Panc1 (cell line): ENCODE data around the gene KLHL2. TPM values are rescaled to one million over a fixed set of nuclear protein-coding genes. Genes with fewer than 3 reads are reported as not detected.

Source experiments
- ATAC-seq: fragments of 200-7000 bp; cut with Tn5 transposase; 2 replicates; pipeline ENCODE4 v1.9.1; 2020; ENCODE audit warnings: mild to moderate bottlenecking, moderate library complexity
- BruUV-seq: library from RNA; stranded (reverse); fragments of 400-500 nt; replicated peaks from 2 replicates; lab custom pipeline; 2021; lab: Mats Ljungman, UMichigan
- CTCF ChIA-PET: fragments of 300-600 bp; sonication (Branson Sonifier 250); formaldehyde crosslinking; loops from one replicate; lab custom pipeline; 2022; ENCODE audit warnings: antibody characterized with exemption; lab: Charles Lee
- POLR2A ChIA-PET: fragments of 300-600 bp; sonication (Branson Sonifier 250); formaldehyde crosslinking; loops from one replicate; lab custom pipeline; 2022; ENCODE audit warnings: antibody characterized with exemption; lab: Charles Lee
- DNase-seq: peaks from one replicate; pipeline ENCODE4 v3.0.0-alpha.2; 2010; ENCODE audit warnings: low read depth, low spot score
- H3K27ac ChIP-seq: 2 replicates; pipeline ENCODE4 v1.5.1; 2011; ENCODE audit warnings: mild to moderate bottlenecking, low read length, inconsistent platforms
- H3K27me3 ChIP-seq: fragments of 200-500 bp; sonication (Bioruptor generic); 2 replicates; pipeline ENCODE4 v1.6.0; 2014; ENCODE audit warnings: low read length, inconsistent platforms; ENCODE audit not compliant: control insufficient read depth, insufficient read depth
- H3K36me3 ChIP-seq: fragments of 200-500 bp; sonication (Bioruptor generic); 2 replicates; pipeline ENCODE4 v1.5.1; 2014; ENCODE audit warnings: inconsistent platforms, mild to moderate bottlenecking, low read length, moderate library complexity; ENCODE audit not compliant: control insufficient read depth, insufficient read depth
- H3K4me1 ChIP-seq: 2 replicates; pipeline ENCODE4 v1.5.1; 2011; ENCODE audit warnings: inconsistent platforms, mild to moderate bottlenecking, low read length, moderate library complexity; ENCODE audit not compliant: control insufficient read depth, insufficient read depth
- H3K4me3 ChIP-seq, 2 experiments: 2 replicates each; pipeline ENCODE4 v1.5.1; 2011 to 2012; ENCODE audit warnings: low read depth in 2 of 2, low read length in 2 of 2, mild to moderate bottlenecking in 2 of 2, inconsistent platforms in 1 of 2, moderate library complexity in 1 of 2
- H3K9me3 ChIP-seq: fragments of 200-500 bp; sonication (Bioruptor generic); 2 replicates; pipeline ENCODE4 v1.5.1; 2014; ENCODE audit warnings: low read depth, mild to moderate bottlenecking, inconsistent platforms, low read length, moderate library complexity; ENCODE audit not compliant: control insufficient read depth, insufficient read depth
- POLR2AphosphoS5 ChIP-seq: IDR thresholded peaks from 2 replicates; pipeline ENCODE4 v1.6.1; 2012; ENCODE audit warnings: mild to moderate bottlenecking, low read depth, low read length, moderate library complexity
- SIN3A ChIP-seq: IDR thresholded peaks from 2 replicates; pipeline ENCODE4 v1.6.1; 2012; ENCODE audit warnings: low read depth, mild to moderate bottlenecking, low read length, moderate library complexity, borderline replicate concordance; ENCODE audit not compliant: insufficient read depth
- TCF7L2 ChIP-seq: IDR thresholded peaks from 2 replicates; pipeline ENCODE4 v1.6.1; 2011; ENCODE audit warnings: mild to moderate bottlenecking, low read depth, low read length, inconsistent platforms
- in situ Hi-C: cut with HindIII; loops from 2 replicates; pipeline ENCODE4 v1.10.0; 2016; ENCODE audit warnings: low sequenced_read_pairs, low pct_unique_long_range_greater_than_20kb
- intact Hi-C: fragments of 100-400 bp; cut with micrococcal nuclease; formaldehyde crosslinking; loops from one replicate; pipeline ENCODE4 v1.10.0; 2022; ENCODE audit not compliant: unreplicated experiment
- total RNA-seq: library from RNA; stranded (reverse); gene quantifications from one replicate; pipeline ENCODE4 v1.2.1, GENCODE V29; 2021; ENCODE audit not compliant: unreplicated experiment
- TF ChIP-seq, protein P1 (sequence below), 2 experiments: IDR thresholded peaks; 2 replicates each; pipeline ENCODE4 v1.6.1; 2011 to 2012; ENCODE audit warnings: low read depth in 2 of 2, control low read depth in 1 of 2, low read length in 1 of 2, mild to moderate bottlenecking in 1 of 2, moderate library complexity in 1 of 2; ENCODE audit not compliant: insufficient read depth in 1 of 2
- TF ChIP-seq, protein P2 (sequence below): fragments of 450-650 bp; IDR thresholded peaks from 2 replicates; pipeline ENCODE4 v1.5.1; 2017; ENCODE audit warnings: mild to moderate bottlenecking

Gene KLHL2
- total RNA-seq, 1 experiment from 2014 or later: 17.4 TPM

DNA sequence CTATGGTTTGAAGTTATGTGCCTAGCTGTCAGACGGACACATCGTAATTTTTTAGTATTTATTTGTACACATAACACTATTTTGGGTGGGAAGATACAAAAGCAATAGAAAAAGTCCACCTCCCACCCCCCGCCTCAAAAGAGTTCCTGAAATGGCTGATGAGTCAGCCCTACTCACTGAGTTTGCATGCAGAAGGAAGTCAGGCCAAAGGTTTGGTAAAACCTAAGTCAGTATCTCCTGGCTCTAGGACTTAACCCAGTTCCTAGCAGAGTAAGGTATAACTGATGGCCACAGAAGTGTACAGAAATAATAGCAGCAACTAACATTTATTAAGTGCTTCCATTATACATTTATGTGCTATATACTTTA is 2.9 kb upstream of the KLHL2 start:
- ChIA-PET POLR2A (no interaction called here), CTCF (no interaction called here)
- no peak overlapping the region for H3K27ac ChIP-seq
- no peaks in the 10 kb centered on the region for H3K27me3 ChIP-seq
- in situ Hi-C loops (no loop called here), intact Hi-C loops (no loop called here)
- ATAC-seq (no peak), DNase-seq (no peak)
- H3K4me1 ChIP-seq: peaks cover 9% of the 10 kb centered on the region; the same call in 1 of the 2 replicates
- no peaks in the 10 kb centered on the region for H3K36me3 ChIP-seq
- no peak overlapping the region for H3K4me3 ChIP-seq
- no peaks in the 10 kb centered on the region for H3K9me3 ChIP-seq
- BruUV-seq: no TSS peak
- TF ChIP-seq SIN3A (no peak), TCF7L2 (no peak), POLR2AphosphoS5 (no peak)
- TF ChIP-seq, protein P1, sequence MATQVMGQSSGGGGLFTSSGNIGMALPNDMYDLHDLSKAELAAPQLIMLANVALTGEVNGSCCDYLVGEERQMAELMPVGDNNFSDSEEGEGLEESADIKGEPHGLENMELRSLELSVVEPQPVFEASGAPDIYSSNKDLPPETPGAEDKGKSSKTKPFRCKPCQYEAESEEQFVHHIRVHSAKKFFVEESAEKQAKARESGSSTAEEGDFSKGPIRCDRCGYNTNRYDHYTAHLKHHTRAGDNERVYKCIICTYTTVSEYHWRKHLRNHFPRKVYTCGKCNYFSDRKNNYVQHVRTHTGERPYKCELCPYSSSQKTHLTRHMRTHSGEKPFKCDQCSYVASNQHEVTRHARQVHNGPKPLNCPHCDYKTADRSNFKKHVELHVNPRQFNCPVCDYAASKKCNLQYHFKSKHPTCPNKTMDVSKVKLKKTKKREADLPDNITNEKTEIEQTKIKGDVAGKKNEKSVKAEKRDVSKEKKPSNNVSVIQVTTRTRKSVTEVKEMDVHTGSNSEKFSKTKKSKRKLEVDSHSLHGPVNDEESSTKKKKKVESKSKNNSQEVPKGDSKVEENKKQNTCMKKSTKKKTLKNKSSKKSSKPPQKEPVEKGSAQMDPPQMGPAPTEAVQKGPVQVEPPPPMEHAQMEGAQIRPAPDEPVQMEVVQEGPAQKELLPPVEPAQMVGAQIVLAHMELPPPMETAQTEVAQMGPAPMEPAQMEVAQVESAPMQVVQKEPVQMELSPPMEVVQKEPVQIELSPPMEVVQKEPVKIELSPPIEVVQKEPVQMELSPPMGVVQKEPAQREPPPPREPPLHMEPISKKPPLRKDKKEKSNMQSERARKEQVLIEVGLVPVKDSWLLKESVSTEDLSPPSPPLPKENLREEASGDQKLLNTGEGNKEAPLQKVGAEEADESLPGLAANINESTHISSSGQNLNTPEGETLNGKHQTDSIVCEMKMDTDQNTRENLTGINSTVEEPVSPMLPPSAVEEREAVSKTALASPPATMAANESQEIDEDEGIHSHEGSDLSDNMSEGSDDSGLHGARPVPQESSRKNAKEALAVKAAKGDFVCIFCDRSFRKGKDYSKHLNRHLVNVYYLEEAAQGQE (IDR thresholded peaks at IDR 0.05; ENCODE audit: insufficient read depth in 1 of 2, low read depth in 2 of 2, low read length in 1 of 2): no peak
- TF ChIP-seq, protein P2, sequence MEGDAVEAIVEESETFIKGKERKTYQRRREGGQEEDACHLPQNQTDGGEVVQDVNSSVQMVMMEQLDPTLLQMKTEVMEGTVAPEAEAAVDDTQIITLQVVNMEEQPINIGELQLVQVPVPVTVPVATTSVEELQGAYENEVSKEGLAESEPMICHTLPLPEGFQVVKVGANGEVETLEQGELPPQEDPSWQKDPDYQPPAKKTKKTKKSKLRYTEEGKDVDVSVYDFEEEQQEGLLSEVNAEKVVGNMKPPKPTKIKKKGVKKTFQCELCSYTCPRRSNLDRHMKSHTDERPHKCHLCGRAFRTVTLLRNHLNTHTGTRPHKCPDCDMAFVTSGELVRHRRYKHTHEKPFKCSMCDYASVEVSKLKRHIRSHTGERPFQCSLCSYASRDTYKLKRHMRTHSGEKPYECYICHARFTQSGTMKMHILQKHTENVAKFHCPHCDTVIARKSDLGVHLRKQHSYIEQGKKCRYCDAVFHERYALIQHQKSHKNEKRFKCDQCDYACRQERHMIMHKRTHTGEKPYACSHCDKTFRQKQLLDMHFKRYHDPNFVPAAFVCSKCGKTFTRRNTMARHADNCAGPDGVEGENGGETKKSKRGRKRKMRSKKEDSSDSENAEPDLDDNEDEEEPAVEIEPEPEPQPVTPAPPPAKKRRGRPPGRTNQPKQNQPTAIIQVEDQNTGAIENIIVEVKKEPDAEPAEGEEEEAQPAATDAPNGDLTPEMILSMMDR: no peak

DNA sequence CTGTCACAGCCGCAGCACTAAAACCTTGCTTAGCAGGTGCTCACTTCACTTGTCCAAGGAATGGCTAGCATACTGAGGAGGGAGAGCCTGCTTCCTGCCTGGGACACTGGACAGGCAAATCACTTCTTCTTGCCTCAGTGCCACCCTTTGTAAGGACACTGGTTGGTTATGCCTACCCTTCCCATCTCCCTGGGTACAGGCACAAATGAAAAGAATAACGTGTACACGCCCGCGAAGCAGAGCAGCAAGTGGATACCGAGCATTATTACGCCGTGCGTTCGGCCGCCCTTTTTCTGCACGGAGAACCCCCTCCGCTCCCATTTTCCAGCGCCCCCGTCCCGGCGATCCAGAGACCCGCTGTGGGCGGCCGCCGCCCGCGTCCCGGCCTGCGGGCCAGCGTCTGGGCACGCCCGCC is 338 bp upstream of the KLHL2 start:
- ChIA-PET CTCF (no interaction called here), POLR2A (no interaction called here)
- Histone ChIP-seq H3K9me3 (no peaks in the 10 kb centered on the region), H3K27ac (peak overlapping the region; percentile 20), H3K27me3 (no peaks in the 10 kb centered on the region), H3K4me3 (peak overlapping the region; percentile 59 to 70), H3K36me3 (no peaks in the 10 kb centered on the region), H3K4me1 (peaks cover 22% of the 10 kb centered on the region)
- no TSS peak for BruUV-seq
- ATAC-seq (peak; percentile 65), DNase-seq (no peak)
- intact Hi-C loops (no loop called here), in situ Hi-C loops (no loop called here)
- no peak for TF ChIP-seq TCF7L2
- TF ChIP-seq, protein P1 (IDR thresholded peaks at IDR 0.05; ENCODE audit: insufficient read depth in 1 of 2, low read depth in 2 of 2, low read length in 1 of 2): no peak
- TF ChIP-seq, protein P2: no peak
- no peak for TF ChIP-seq POLR2AphosphoS5
- no peak for TF ChIP-seq SIN3A
